22Rv1 (cell line): ENCODE data around the gene FNBP1.
"Not testable (repeated sequence)": the region's sequence is repeated elsewhere in the genome, so short reads cannot be mapped to it uniquely, and the experiment has no call there.

ENCODE experiments used
- H3K27ac ChIP-seq: fragments of 450-650 bp; 2 replicates; pipeline ENCODE4 v1.5.1; 2017
- CTCF ChIP-seq: fragments of 450-650 bp; IDR thresholded peaks from 2 replicates; pipeline ENCODE4 v1.5.1; 2017; ENCODE audit warnings: mild to moderate bottlenecking
- ZFX ChIP-seq: fragments of 450-650 bp; IDR thresholded peaks from 2 replicates; pipeline ENCODE4 v1.6.1; 2017; ENCODE audit warnings: antibody characterized with exemption, borderline replicate concordance

The FNBP1 gene

GRCh38 chr9:129899620-129900019 lies 143.4 kb downstream of the FNBP1 start:
- no peak overlapping the region for H3K27ac ChIP-seq
- TF ChIP-seq CTCF, result no peak
- no peak for TF ChIP-seq ZFX

GRCh38 chr9:129898185-129898584 lies 144.8 kb downstream of the FNBP1 start:
- no peak overlapping the region for H3K27ac ChIP-seq
- 0 out of 2 replicates have a peak, but pooled peaks have one; percentile 8 for TF ChIP-seq CTCF
- no peak for TF ChIP-seq ZFX

GRCh38 chr9:129897263-129897662 lies 145.7 kb downstream of the FNBP1 start:
- H3K27ac ChIP-seq, result no peak overlapping the region
- no peak for TF ChIP-seq ZFX
- no peak for TF ChIP-seq CTCF

GRCh38 chr9:129895376-129896268 lies 147.4 kb downstream of the FNBP1 start:
- H3K27ac ChIP-seq, result no peak overlapping the region
- TF ChIP-seq CTCF, result no peak
- no peak for TF ChIP-seq ZFX

- TF ChIP-seq ZFX (no peak), CTCF (no peak)
- H3K27ac ChIP-seq, result no peak overlapping the region
These were observed 148.7 kb downstream of the FNBP1 start for GRCh38 chr9:129894120-129894823.

- no peak for TF ChIP-seq ZFX
- no peak for TF ChIP-seq CTCF
- H3K27ac ChIP-seq, result no peak overlapping the region
These were observed 151.4 kb downstream of the FNBP1 start for GRCh38 chr9:129891569-129891968.

GRCh38 chr9:129890718-129891299 lies 152.2 kb downstream of the FNBP1 start:
- not testable (repeated sequence) for H3K27ac ChIP-seq
